ENCODE measurements around the gene PGAM5.

The PGAM5 gene

DNA sequence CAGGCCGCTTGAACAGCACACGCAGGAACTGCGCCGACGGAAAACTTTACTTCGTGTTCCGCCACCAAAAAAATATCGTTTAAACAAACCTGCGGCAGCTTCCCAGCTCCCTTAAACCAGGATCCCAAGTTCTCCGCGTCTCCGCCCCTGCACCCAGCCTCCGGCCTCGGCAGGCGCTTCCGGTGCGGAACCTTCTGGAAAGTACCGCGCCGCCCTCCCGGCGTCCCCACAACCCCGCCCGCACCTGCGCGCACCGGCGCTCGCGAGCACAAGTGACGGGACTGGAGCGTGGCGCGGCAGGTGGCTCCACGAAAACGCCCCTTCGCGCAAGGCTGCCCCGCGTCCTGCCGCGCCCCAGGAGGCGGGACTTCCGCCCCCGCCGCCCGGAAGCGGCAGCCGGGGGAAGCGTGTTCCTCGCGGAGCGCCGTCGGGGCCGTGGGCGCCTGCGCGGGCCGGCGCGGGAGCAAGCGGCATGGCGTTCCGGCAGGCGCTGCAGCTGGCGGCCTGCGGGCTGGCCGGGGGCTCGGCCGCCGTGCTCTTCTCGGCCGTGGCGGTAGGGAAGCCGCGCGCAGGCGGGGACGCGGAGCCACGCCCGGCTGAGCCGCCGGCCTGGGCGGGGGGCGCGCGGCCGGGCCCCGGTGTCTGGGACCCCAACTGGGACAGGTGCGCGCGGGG, at the start of gene PGAM5:
TSS of gene PGAM5 (plus strand) at position 438 of the 675 bp plus-strand sequence. CDS start at position 473, 35 bp downstream.
- Mint-ChIP-seq H3K4me1 (peaks cover 31% of the 10 kb centered on the region), H3K27me3 (no peaks in the 10 kb centered on the region), H3K36me3 (ENCODE audit: low read depth) (peaks cover 28% of the 10 kb centered on the region), H3K27ac (peak within 1 kb of the TSS; percentile 77), H3K4me3 (peak within 1 kb of the TSS; percentile 87), H3K9me3 (peaks cover 6% of the 10 kb centered on the region)
- DNase-seq = peak; percentile 86
- ATAC-seq = peak; percentile 93

DNA sequence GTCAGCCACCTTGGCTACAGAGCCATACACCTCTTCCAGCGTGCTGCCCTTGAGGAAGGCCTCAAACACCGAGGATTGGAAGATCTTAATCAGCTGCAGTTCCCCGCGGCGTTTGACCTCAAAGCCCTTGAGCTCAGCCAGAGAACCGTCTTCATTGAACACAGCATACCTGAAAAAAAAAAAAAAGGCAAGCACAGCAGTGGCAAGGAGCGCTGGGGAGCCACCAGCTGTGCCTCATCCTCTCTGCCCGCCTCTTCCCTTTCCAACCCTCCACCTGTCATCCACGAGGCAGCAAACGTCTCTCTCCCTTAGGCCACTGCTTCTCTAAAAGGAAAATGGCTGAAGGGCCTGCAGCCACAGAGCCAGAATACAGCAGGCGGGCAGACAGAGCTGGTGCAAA, 49.6 kb upstream of the PGAM5 start:
- Mint-ChIP-seq H3K4me1 (no peaks in the 10 kb centered on the region), H3K27ac (no peak overlapping the region), H3K36me3 (ENCODE audit: low read depth) (peaks cover 69% of the 10 kb centered on the region), H3K27me3 (no peaks in the 10 kb centered on the region), H3K4me3 (no peak overlapping the region), H3K9me3 (no peaks in the 10 kb centered on the region)
- ATAC-seq = no peak
- DNase-seq = no peak

DNA sequence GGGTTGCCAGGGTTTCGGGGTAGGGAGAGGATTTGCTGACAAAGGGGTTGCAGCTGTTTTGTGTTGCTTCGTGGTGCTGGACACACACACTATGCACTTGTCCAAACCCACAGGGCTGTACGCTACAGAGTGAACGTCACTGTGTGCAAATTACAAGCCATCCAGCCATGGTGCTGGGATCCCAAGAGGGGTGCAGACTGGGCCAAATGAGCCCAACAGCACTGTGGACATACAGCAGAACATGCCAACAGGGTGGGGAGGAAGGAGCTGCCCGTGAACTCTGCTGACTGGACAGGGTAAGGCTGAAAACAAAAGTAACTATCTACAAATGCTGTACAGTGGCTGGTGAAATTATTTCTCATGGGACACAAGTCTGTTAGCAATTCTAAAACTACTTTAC, 48.7 kb upstream of the PGAM5 start:
- no peak overlapping the region for H3K27ac Mint-ChIP-seq

DNA sequence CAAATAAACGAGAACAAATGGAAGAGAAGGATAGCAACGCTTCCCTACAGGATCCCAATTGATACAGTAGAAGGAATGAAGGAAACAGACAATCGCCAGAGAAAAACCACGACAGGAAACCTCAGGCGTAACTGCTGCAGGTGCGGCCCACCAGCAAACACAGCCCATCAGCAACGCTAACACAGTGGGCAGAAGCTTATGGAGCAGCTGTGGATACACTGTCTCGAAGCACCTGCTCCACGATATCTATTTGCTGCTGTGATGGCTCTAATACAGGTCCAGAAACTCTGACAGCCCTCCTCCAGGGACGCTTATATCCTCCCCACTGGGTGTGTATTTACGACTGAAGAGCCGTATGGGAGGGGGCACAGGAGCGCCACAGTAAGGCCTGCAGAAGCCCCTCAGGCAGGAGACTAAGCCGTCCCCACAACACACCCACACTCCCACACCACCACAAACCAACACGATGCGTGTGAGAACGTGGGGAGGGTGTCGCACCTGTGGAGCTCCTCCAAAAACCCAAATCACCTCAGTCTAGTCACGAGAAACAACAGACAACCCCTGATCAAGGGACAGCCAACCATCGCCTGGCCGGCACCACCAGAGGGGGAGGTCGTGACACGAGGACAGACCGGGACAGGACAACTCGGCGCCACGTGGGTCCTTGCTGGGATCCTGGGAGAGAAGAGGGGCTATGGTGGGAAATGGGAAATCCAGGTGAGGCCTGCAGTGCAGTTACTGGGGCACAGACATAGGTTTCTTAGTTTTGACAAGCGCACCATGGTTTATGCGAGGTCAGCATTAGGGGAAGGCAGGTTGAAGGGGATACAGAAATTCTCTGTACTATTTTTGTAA, 47.5 kb upstream of the PGAM5 start:
- H3K27ac Mint-ChIP-seq = no peak overlapping the region
- H3K9me3 Mint-ChIP-seq = no peaks in the 10 kb centered on the region
- ATAC-seq = no peak
- no peak for DNase-seq
- H3K27me3 Mint-ChIP-seq = no peaks in the 10 kb centered on the region
- H3K4me3 Mint-ChIP-seq = no peak overlapping the region
- no peaks in the 10 kb centered on the region for H3K4me1 Mint-ChIP-seq
- H3K36me3 Mint-ChIP-seq (ENCODE audit: low read depth) = peaks cover 67% of the 10 kb centered on the region

More for the DNA sequence above, 48.7 kb upstream of the PGAM5 start:
- DNase-seq (no peak), ATAC-seq (no peak)
- peaks cover 73% of the 10 kb centered on the region for H3K36me3 Mint-ChIP-seq (ENCODE audit: low read depth)
- no peaks in the 10 kb centered on the region for H3K9me3 Mint-ChIP-seq
- H3K27me3 Mint-ChIP-seq = no peaks in the 10 kb centered on the region
- no peak overlapping the region for H3K4me3 Mint-ChIP-seq
- H3K4me1 Mint-ChIP-seq = no peaks in the 10 kb centered on the region

DNA sequence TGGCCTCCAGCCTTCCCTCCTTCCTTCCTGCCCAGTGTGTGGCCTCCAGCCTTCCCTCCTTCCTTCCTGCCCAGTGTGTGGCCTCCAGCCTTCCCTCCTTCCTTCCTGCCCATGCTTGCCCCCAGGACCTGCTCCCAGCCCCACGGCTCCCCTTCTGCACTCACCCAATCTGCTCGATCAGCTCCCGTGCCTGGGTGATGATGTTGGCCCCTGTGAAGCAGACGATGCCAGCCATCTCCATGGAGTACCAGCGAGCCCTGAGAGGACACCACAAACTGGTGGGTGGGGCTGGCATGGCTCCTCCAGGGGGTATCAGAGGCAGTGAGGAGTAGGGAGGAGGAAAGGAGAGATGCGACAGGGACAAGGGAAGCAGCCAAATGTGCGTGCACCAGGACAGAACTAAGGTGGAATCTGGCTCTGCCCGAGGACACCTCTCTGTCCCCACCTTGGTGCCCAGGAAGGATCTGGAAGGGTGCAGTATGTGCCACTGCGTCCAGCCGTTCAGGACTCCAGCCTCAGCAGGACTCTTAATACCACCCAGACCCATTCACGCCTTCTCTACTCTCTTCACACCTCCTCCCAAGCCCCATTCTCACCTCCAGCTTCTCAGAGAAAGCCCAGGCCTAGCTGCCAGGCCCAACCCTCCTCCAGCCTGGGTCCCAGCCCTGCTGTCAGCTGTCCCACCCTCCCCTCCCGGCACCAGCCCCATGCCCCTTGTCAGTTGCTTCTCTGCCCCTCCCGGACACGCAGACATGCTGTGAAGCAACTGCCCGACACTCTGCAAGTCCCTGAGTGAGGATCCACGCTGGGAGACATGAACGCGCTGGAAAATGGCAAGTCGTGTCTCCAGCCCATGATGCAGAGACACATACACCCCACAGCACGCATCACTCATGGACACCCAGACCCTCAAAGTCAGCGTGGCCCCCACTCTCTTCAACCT, 46.2 kb upstream of the PGAM5 start:
- Mint-ChIP-seq H3K4me1 (no peaks in the 10 kb centered on the region), H3K36me3 (ENCODE audit: low read depth) (peaks cover 67% of the 10 kb centered on the region), H3K4me3 (no peak overlapping the region), H3K27ac (no peak overlapping the region), H3K9me3 (no peaks in the 10 kb centered on the region), H3K27me3 (no peaks in the 10 kb centered on the region)
- no peak for DNase-seq
- no peak for ATAC-seq

DNA sequence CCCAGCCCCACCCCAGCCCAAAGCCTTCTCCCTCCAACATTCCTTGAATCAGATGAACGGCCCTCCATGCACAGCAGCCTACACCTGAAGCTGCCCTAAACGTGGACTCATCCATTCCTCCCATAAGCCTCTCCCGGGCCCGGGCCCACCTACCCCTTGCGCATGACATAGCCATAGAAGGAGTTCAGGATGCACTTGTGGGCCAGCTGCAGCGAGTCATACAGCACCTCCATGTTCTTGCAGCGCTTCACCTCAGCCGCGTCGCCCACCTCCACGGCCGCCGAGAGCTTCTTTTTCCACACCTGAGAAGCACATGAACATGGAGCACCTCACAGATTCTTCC, 45.5 kb upstream of the PGAM5 start:
- H3K4me3 Mint-ChIP-seq = no peak overlapping the region
- no peaks in the 10 kb centered on the region for H3K4me1 Mint-ChIP-seq
- peaks cover 72% of the 10 kb centered on the region for H3K36me3 Mint-ChIP-seq (ENCODE audit: low read depth)
- no peak for DNase-seq
- H3K27me3 Mint-ChIP-seq = no peaks in the 10 kb centered on the region
- H3K9me3 Mint-ChIP-seq = no peaks in the 10 kb centered on the region
- no peak overlapping the region for H3K27ac Mint-ChIP-seq
- ATAC-seq = no peak

DNA sequence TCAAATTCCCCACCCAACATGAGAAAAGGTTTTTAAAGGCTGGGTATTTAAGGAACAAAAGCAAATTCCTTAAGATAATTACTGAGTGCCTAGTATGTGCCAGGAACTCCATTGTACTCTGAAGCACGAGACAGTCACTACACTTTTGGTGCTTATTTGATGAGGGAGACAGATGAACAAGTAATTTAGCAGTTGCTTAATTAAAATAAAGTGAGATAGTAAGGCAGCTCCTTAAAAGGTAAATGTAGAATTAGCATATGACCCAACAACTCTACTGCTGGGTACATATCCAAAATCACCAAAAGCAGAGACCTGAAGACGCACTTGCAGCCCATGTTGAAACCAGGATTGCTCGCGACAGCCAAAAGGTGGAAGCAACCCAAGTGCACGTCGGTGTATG, 44.8 kb upstream of the PGAM5 start:
- no peaks in the 10 kb centered on the region for H3K4me1 Mint-ChIP-seq
- DNase-seq (no peak), ATAC-seq (no peak)
- no peaks in the 10 kb centered on the region for H3K27me3 Mint-ChIP-seq
- H3K4me3 Mint-ChIP-seq = no peak overlapping the region
- H3K27ac Mint-ChIP-seq = no peak overlapping the region
- H3K9me3 Mint-ChIP-seq = no peaks in the 10 kb centered on the region
- H3K36me3 Mint-ChIP-seq (ENCODE audit: low read depth) = peaks cover 73% of the 10 kb centered on the region

DNA sequence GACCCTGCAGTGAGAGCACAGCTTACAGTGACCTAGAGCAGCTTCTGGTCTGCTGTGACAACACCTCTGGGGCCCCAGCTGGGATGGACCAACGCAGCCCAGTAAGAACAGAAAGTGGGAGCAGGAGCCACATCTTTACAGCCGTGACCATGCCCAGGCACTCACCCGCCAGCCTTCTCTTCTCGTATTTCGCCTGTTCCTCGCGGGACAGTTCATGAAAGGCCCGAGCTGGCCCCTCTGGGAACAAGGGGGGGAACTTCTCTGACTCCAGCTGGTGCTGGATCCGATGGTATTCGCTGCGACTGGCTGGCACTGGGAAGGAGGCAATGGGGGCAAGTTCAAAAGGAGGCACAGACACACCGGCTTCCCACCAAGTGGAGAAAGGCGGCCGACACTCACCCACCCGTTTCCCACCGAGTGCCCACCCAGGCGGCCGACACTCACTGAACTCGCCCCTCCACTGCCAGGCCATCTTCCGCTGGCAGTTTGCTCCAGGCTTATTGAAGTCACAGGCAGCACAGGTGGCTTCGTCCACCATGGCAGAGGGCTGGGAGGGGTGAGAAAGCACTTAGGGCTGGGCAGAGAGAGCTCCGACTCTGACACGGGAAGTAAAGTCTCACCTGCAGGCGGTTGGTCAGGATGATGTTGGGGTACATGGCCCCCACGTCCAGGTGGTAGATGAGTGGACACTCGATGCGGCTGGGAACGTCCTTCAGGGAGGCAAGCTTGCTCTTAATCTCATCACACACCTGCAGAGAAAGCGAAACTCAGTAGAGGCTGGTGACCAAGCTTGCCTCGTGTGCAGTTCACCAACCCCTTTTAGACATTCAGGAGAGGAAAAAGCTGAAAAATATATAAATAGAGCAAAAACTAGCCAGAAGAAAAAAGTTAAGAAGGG, 42.2 kb upstream of the PGAM5 start:
- ATAC-seq = no peak

DNA sequence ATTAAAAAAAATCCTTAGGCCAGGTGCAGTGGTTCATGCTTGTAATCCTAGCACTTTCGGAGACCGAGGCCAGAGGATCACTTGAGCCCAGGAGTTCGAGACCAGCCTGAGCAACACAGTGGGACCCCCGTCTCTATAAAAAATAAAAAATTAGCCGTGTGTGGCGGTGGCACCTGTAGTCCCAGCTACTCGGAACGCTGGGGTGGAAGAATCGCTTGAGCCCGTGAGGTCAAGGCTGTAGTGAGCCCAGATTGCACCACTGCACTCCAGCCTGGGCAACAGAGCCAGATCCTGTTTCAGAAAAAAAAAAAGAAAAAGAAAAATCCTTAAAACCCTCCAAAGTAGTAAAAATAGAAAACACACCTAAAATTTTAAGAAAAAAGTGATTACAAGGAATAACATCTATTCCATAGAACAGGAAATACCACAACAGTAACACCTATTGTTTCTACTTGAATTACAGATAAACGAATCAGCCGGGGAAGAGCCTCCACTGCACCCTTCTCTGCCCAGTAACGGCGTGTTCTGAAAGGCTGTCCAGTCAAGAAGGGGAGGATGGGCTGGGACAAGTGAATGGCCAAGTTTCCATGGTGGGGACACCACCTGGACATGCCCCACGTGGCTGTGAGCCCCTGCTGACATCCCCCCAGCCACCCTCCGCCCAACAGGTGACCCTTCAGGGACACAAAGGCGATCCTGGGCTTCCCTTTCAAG, 41.3 kb upstream of the PGAM5 start:
- Mint-ChIP-seq H3K27ac (no peak overlapping the region), H3K4me3 (no peak overlapping the region), H3K9me3 (no peaks in the 10 kb centered on the region), H3K27me3 (no peaks in the 10 kb centered on the region), H3K4me1 (no peaks in the 10 kb centered on the region), H3K36me3 (ENCODE audit: low read depth) (peaks cover 61% of the 10 kb centered on the region)
- ATAC-seq (no peak), DNase-seq (no peak)

More for the DNA sequence above, 42.2 kb upstream of the PGAM5 start:
- H3K4me1 Mint-ChIP-seq = no peaks in the 10 kb centered on the region
- H3K27ac Mint-ChIP-seq = no peak overlapping the region
- no peak overlapping the region for H3K4me3 Mint-ChIP-seq
- H3K27me3 Mint-ChIP-seq = no peaks in the 10 kb centered on the region
- no peak for DNase-seq
- H3K36me3 Mint-ChIP-seq (ENCODE audit: low read depth) = peaks cover 61% of the 10 kb centered on the region
- H3K9me3 Mint-ChIP-seq = no peaks in the 10 kb centered on the region

DNA sequence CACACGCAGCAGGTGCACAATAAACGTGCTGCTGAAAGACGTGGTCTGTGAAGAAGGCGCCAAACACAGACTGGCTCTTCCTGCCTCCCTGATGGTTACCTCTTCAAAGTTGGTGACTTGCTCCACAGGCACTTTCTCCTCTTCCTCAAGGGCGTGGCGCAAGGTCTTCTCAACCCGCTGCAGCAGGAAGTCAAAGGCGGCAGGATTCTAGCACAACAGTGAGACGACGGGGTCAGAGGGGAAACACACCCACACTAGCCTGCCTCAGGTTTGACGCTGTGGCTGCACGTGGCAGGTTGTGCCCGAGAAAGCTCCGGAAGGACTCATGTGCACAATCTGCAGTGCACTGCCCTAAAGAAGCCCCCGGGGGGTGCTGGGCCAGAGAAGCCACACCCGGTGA, 38.5 kb upstream of the PGAM5 start:
- H3K4me3 Mint-ChIP-seq = no peak overlapping the region
- H3K9me3 Mint-ChIP-seq = no peaks in the 10 kb centered on the region
- no peak for ATAC-seq
- H3K4me1 Mint-ChIP-seq = no peaks in the 10 kb centered on the region
- DNase-seq = no peak
- no peak overlapping the region for H3K27ac Mint-ChIP-seq
- no peaks in the 10 kb centered on the region for H3K27me3 Mint-ChIP-seq
- peaks cover 53% of the 10 kb centered on the region for H3K36me3 Mint-ChIP-seq (ENCODE audit: low read depth)

DNA sequence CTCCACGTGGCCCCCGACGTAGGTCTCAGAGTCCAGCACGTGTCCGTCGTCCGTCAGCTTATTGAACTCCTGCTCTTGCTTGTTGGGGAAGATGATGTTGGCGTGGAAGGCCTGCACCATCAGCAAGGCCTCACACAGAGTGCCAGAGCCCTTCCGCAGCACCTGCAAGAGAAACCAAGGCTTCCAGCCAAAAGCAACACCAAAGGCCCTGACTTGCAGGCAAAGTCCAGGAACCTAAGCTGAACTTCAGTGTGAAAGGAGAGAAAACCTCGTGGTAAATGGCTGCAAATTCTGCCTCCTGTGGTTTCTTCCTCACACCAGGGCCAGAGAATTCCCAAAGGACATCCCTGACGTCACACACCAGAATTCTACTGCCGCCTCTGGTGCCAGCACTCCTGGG, 38.0 kb upstream of the PGAM5 start:
- Mint-ChIP-seq H3K27me3 (no peaks in the 10 kb centered on the region), H3K27ac (no peak overlapping the region), H3K9me3 (no peaks in the 10 kb centered on the region), H3K4me1 (no peaks in the 10 kb centered on the region), H3K36me3 (ENCODE audit: low read depth) (peaks cover 53% of the 10 kb centered on the region), H3K4me3 (no peak overlapping the region)
- DNase-seq (no peak), ATAC-seq (no peak)

DNA sequence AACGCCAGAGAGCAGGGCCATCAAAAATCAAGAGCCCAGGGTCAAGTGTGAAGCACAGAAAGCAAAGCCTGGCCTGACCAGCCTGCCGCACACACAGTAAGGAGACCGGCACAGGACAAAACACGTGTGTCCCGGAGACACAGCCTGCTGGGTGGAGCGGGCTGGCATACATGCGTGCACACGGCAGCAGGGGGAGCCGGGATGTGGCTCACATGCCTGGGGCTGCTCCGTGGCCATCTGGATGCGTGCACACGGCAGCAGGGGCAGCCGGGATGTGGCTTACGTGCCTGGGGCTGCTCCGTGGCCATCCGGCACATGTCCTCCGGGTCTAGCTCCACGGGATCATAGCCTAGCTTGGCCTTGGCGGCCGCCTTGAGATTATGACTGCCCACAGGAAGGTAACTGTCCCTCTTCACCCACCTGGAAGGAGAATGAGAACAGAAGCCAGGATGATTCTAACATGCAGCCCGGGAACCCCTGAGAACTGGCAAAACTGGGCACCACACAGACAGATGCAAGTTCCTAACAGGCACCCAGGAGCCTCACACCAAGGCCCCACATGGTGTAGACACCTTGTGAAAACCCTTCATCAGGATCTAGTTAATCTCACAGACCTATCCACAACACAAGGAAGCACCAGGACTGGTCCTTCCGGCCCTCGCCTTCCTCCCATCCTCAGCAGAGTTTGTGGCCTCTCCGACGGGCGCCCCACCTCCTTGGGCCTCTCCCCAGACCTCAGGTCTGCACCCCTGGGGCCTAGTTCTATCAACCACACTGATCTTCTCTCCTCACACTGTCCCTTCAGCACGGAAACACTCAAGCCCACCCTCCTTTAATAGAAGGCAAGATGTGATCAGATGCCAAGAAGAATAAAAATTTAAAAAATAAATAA, 37.1 kb upstream of the PGAM5 start:
- Mint-ChIP-seq H3K27ac (no peak overlapping the region), H3K4me1 (no peaks in the 10 kb centered on the region), H3K36me3 (ENCODE audit: low read depth) (peaks cover 56% of the 10 kb centered on the region), H3K9me3 (no peaks in the 10 kb centered on the region), H3K27me3 (no peaks in the 10 kb centered on the region), H3K4me3 (no peak overlapping the region)
- ATAC-seq (no peak), DNase-seq (no peak)

DNA sequence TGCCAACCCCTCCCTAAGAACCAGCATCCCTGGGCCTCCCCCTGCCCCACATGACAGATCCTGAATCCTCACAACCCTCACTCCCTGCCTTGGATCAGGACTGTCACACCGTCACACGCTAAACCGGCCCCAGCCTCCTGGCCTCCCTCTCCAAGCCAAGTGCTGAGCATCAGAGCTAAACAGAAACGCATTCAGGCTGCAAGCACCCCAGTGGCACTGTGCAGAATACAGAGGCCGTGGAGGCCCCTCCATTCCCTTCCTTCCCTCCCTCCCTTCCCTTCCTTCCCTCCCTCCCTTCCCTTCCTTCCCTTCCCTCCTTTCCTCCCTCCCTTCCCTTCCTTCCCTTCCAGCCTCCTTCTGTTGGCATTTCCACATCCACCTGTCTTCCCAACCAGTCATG, 36.1 kb upstream of the PGAM5 start:
- Mint-ChIP-seq H3K27me3 (no peaks in the 10 kb centered on the region), H3K36me3 (ENCODE audit: low read depth) (peaks cover 55% of the 10 kb centered on the region), H3K4me3 (no peak overlapping the region), H3K9me3 (no peaks in the 10 kb centered on the region), H3K4me1 (no peaks in the 10 kb centered on the region), H3K27ac (no peak overlapping the region)
- DNase-seq (no peak), ATAC-seq (no peak)
